ENCODE results near the gene SRSF4.
"Not testable (repeated sequence)": the region's sequence is repeated elsewhere in the genome, so short reads cannot be mapped to it uniquely, and the experiment has no call there.

Gene SRSF4

GRCh38 chr1:29117381-29117780 is 64.3 kb downstream of the SRSF4 start:
- TF ChIP-seq CTCF (IDR thresholded peaks at IDR 0.05; ENCODE audit: low read depth, low read length, missing control alignments), result no peak
- H3K4me3 ChIP-seq (ENCODE audit: low read depth, low read length), result no peak overlapping the region
- DNase-seq (ENCODE audit: low read depth), result no peak

GRCh38 chr1:29114654-29115053 is 67.0 kb downstream of the SRSF4 start:
- H3K4me3 ChIP-seq (ENCODE audit: low read depth, low read length), result no peak overlapping the region
- TF ChIP-seq CTCF (IDR thresholded peaks at IDR 0.05; ENCODE audit: low read depth, low read length, missing control alignments), result no peak
- no peak for DNase-seq (ENCODE audit: low read depth)

GRCh38 chr1:29113413-29114117 is 68.1 kb downstream of the SRSF4 start:
- no peak for TF ChIP-seq CTCF (IDR thresholded peaks at IDR 0.05; ENCODE audit: low read depth, low read length, missing control alignments)
- H3K4me3 ChIP-seq (ENCODE audit: low read depth, low read length), result no peak overlapping the region
- no peak for DNase-seq (ENCODE audit: low read depth)

GRCh38 chr1:29112705-29113412 is 68.8 kb downstream of the SRSF4 start:
- no peak overlapping the region for H3K4me3 ChIP-seq (ENCODE audit: low read depth, low read length)
- no peak for TF ChIP-seq CTCF (IDR thresholded peaks at IDR 0.05; ENCODE audit: low read depth, low read length, missing control alignments)
- DNase-seq (ENCODE audit: low read depth), result no peak

GRCh38 chr1:29108041-29108440 is 73.7 kb downstream of the SRSF4 start:
- not testable (repeated sequence) for DNase-seq (ENCODE audit: low read depth); H3K4me3 ChIP-seq (ENCODE audit: low read depth, low read length)

GRCh38 chr1:29105822-29106221 is 75.9 kb downstream of the SRSF4 start:
- TF ChIP-seq CTCF (IDR thresholded peaks at IDR 0.05; ENCODE audit: low read depth, low read length, missing control alignments), result no peak
- H3K4me3 ChIP-seq (ENCODE audit: low read depth, low read length), result no peak overlapping the region
- no peak for DNase-seq (ENCODE audit: low read depth)

- no peak overlapping the region for H3K4me3 ChIP-seq (ENCODE audit: low read depth, low read length)
- no peak for DNase-seq (ENCODE audit: low read depth)
- no peak for TF ChIP-seq CTCF (IDR thresholded peaks at IDR 0.05; ENCODE audit: low read depth, low read length, missing control alignments)
These were observed 81.2 kb downstream of the SRSF4 start for GRCh38 chr1:29100487-29100886.

Data from GM12864 (cell line).